Spleen (tissue), 11 donors: ENCODE data around the gene CST3. TPM values are rescaled to one million over a fixed set of nuclear protein-coding genes. Genes with fewer than 3 reads are reported as not detected.

Source experiments
- DNase-seq: peaks from one replicate; pipeline ENCODE4 v3.0.0-alpha.2; 2020
- H3K27ac ChIP-seq, 8 donors: fragments of 200-600 bp; sonication (generic) in 7 of 8; 1 replicate in 4 of 8; 2 replicates in 4 of 8; pipeline versions ENCODE4 v1.5.0 to v1.8.0; 2016 to 2021; ENCODE audit warnings: inconsistent platforms in 4 of 8, mild to moderate bottlenecking in 4 of 8, moderate library complexity in 1 of 8
- H3K27me3 ChIP-seq, 7 donors: fragments of 200-600 bp; sonication (generic) in 6 of 7; replicated peaks in 1 of 7; 1 replicate in 4 of 7; 2 replicates in 3 of 7; pipeline versions ENCODE4 v1.5.0 to v1.8.0; 2016 to 2021; ENCODE audit warnings: inconsistent platforms in 3 of 7, mild to moderate bottlenecking in 1 of 7
- H3K36me3 ChIP-seq, 6 donors: fragments of 200-600 bp; sonication (generic) in 5 of 6; 1 replicate in 4 of 6; 2 replicates in 2 of 6; pipeline versions ENCODE4 v1.5.0 to v1.8.0; 2016 to 2021; ENCODE audit warnings: inconsistent platforms in 2 of 6
- H3K4me1 ChIP-seq, 6 donors: fragments of 200-600 bp; sonication (generic) in 5 of 6; 1 replicate in 3 of 6; 2 replicates in 3 of 6; pipeline versions ENCODE4 v1.5.0 to v1.8.0; 2016 to 2021; ENCODE audit warnings: inconsistent platforms in 3 of 6
- H3K4me3 ChIP-seq, 8 donors: fragments of 200-600 bp; sonication (generic) in 7 of 8; 1 replicate in 4 of 8; 2 replicates in 4 of 8; pipeline versions ENCODE4 v1.5.0 to v1.8.0; 2016 to 2021; ENCODE audit warnings: inconsistent platforms in 4 of 8, mild to moderate bottlenecking in 4 of 8, moderate library complexity in 2 of 8
- H3K9me3 ChIP-seq, 8 donors: fragments of 200-600 bp; sonication (generic) in 7 of 8; 1 replicate in 4 of 8; 2 replicates in 4 of 8; pipeline versions ENCODE4 v1.5.0 to v1.8.0; 2016 to 2021; ENCODE audit warnings: inconsistent platforms in 4 of 8
- POLR2A ChIP-seq, 3 donors: fragments of 450-650 bp; IDR thresholded peaks; one replicate each; pipeline ENCODE4 v1.5.1; 2017; ENCODE audit warnings: antibody characterized with exemption in 3 of 3, mild to moderate bottlenecking in 1 of 3
- POLR2AphosphoS5 ChIP-seq, 3 donors: sonication (generic); formaldehyde crosslinking; IDR thresholded peaks; one replicate each; pipeline ENCODE4 v1.5.1; 2017; ENCODE audit warnings: antibody characterized with exemption in 3 of 3
- WGBS, 5 donors: extraction: QIAGEN DNeasy Blood & Tissue Kit in 3 of 5; methylation state at CpG; one replicate each; pipeline versions ENCODE4 v1.1.5 to v1.1.7; 2013 to 2018; 5-methylcytosine and 5-hydroxymethylcytosine counted together
- intact Hi-C: fragments of 100-400 bp; cut with DNase I; formaldehyde crosslinking; loops from one replicate; pipeline ENCODE4 v1.15.0; 2023; ENCODE audit warnings: low total_unique reads
- polyA plus RNA-seq, 3 donors: library from polyadenylated mRNA; stranded (reverse); fragments of 200-250 nt; gene quantifications; one replicate each; pipeline ENCODE4 v1.2.1, GENCODE V29; 2013
- total RNA-seq, 7 donors: library from RNA; depleted of rRNA in 3 of 7; stranded (reverse); fragments of >200 nt in 3 of 7; fragmentation: NEBNext Ultra II Directional in 4 of 7; extraction: Animal tissue kit (Norgen Biotek cat#: 25700) in 4 of 7; gene quantifications; one replicate each; pipeline versions ENCODE4 v1.1.0 to v1.2.1, GENCODE V29; 2016 to 2021
- TF ChIP-seq, protein P1 (sequence below), 11 experiments: fragments of 200-600 bp in 7 of 11; fragments of 450-650 bp in 4 of 11; sonication (generic) in 4 of 11; IDR thresholded peaks in 8 of 11; conservative IDR thresholded peaks in 3 of 11; 1 replicate in 7 of 11; 2 replicates in 4 of 11; pipeline versions ENCODE4 v1.4.0 to v1.8.0; 2016 to 2021; ENCODE audit warnings: antibody characterized with exemption in 11 of 11, inconsistent platforms in 4 of 11, mild to moderate bottlenecking in 1 of 11
- donor health status: healthy with polysubstance abuse.
- donor health status: DM: no; HTN: no; CAD: no; lungs with moderate emphysema.
- donor health status: DM: no; HTN: no; CAD: no.
- donor health status: Bipolar disorder and iron deficiency.
- donor health status: healthy.
- donor health status: DM: no; HTN: no; CAD: no.
- donor health status: DM: yes; HTN: yes; CAD: no.

CST3 gene
- total and polyA plus RNA-seq, 10 donors, result 199 to 1,082 (median 595) TPM

DNA sequence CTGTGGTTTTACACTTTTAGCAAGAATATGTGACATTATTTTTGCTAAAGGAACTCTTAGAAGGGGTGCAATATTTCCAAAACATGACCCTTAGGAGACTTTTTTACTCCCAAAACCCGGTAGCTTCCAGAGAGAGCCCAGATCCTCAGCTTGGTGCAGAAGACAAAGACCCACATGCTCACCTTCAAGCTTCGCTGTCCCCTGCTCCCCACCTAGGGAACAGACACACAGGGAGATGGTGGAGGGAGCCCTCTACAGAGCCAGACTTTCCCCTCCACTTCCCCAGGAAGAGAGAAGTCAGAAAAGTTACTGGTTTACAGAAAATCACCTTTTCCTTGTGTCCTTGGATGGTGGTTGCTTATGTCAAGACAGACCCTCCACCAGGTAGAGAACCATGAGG, 46.1 kb upstream of the CST3 start:
- TF ChIP-seq, protein P1, sequence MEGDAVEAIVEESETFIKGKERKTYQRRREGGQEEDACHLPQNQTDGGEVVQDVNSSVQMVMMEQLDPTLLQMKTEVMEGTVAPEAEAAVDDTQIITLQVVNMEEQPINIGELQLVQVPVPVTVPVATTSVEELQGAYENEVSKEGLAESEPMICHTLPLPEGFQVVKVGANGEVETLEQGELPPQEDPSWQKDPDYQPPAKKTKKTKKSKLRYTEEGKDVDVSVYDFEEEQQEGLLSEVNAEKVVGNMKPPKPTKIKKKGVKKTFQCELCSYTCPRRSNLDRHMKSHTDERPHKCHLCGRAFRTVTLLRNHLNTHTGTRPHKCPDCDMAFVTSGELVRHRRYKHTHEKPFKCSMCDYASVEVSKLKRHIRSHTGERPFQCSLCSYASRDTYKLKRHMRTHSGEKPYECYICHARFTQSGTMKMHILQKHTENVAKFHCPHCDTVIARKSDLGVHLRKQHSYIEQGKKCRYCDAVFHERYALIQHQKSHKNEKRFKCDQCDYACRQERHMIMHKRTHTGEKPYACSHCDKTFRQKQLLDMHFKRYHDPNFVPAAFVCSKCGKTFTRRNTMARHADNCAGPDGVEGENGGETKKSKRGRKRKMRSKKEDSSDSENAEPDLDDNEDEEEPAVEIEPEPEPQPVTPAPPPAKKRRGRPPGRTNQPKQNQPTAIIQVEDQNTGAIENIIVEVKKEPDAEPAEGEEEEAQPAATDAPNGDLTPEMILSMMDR (IDR thresholded peaks at IDR 0.05 in 8 of 11, conservative IDR thresholded peaks at IDR 0.05 in 3 of 11), result no peak
- TF ChIP-seq POLR2A (IDR thresholded peaks at IDR 0.05), result no peak
- TF ChIP-seq POLR2AphosphoS5 (IDR thresholded peaks at IDR 0.05), result no peak
- Histone ChIP-seq H3K4me1 (no peaks in the 10 kb centered on the region), H3K9me3 (no peaks in the 10 kb centered on the region), H3K4me3 (no peak overlapping the region), H3K27me3 (peaks cover 0 to 13% (median 0%) of the 10 kb centered on the region in 7 donors), H3K36me3 (no peaks in the 10 kb centered on the region), H3K27ac (no peak overlapping the region)
- intact Hi-C loops, result no loop called here
- DNase-seq, result no peak
- WGBS, 5 donors, result 79 to 98% (median 93%) methylated on average over 2 of the region's 2 CpGs

- Histone ChIP-seq H3K27me3 (peaks cover 0 to 13% (median 0%) of the 10 kb centered on the region in 7 donors), H3K4me3 (no peak overlapping the region), H3K4me1 (no peaks in the 10 kb centered on the region), H3K36me3 (no peaks in the 10 kb centered on the region), H3K9me3 (no peaks in the 10 kb centered on the region), H3K27ac (no peak overlapping the region)
- intact Hi-C loops, result no loop called here
- no peak for DNase-seq
- no peak for TF ChIP-seq POLR2A (IDR thresholded peaks at IDR 0.05)
- TF ChIP-seq, protein P1 (IDR thresholded peaks at IDR 0.05 in 8 of 11, conservative IDR thresholded peaks at IDR 0.05 in 3 of 11), result no peak
- TF ChIP-seq POLR2AphosphoS5 (IDR thresholded peaks at IDR 0.05), result no peak
- WGBS, 5 donors, result 80 to 95% (median 92%) methylated on average over 2 of the region's 2 CpGs
These were observed 45.5 kb upstream of the CST3 start for GRCh38 chr20:23683281-23683680.

DNA sequence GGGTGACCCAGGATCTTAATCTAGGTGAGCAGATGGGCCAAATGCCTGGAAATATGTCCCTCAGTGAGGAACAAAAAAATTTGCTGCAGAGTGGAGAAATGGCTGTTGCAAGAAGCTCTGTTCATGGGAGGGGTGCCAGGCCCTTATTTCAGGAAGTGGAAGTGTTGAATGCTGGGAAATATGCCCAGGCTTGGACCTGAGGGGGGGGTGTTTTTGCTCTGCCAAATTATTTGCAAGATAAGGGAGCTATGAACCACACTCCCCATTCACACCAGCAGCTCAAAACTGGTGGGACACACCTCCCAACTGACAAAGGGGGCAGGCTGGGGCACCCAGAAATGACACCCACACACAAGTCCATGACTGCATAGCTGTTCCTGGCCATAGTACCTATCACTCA, 42.4 kb upstream of the CST3 start:
- TF ChIP-seq POLR2AphosphoS5 (IDR thresholded peaks at IDR 0.05) (no peak), POLR2A (IDR thresholded peaks at IDR 0.05) (no peak)
- TF ChIP-seq, protein P1 (IDR thresholded peaks at IDR 0.05 in 8 of 11, conservative IDR thresholded peaks at IDR 0.05 in 3 of 11), result no peak
- no peak overlapping the region for H3K27ac ChIP-seq
- H3K27me3 ChIP-seq, result peaks cover 0 to 10% (median 0%) of the 10 kb centered on the region in 7 donors
- H3K36me3 ChIP-seq, result no peaks in the 10 kb centered on the region
- no peaks in the 10 kb centered on the region for H3K9me3 ChIP-seq
- no peak for DNase-seq
- no peak overlapping the region for H3K4me3 ChIP-seq
- intact Hi-C loops, result no loop called here
- no peaks in the 10 kb centered on the region for H3K4me1 ChIP-seq

- H3K27ac ChIP-seq, result no peak overlapping the region
- H3K4me3 ChIP-seq, result no peak overlapping the region
- intact Hi-C loops, result no loop called here
- no peaks in the 10 kb centered on the region for H3K9me3 ChIP-seq
- peaks cover 0 to 10% (median 0%) of the 10 kb centered on the region in 7 donors for H3K27me3 ChIP-seq
- H3K4me1 ChIP-seq, result no peaks in the 10 kb centered on the region
- DNase-seq, result no peak
- TF ChIP-seq, protein P1 (IDR thresholded peaks at IDR 0.05 in 8 of 11, conservative IDR thresholded peaks at IDR 0.05 in 3 of 11), result no peak
- no peak for TF ChIP-seq POLR2A (IDR thresholded peaks at IDR 0.05)
- no peak for TF ChIP-seq POLR2AphosphoS5 (IDR thresholded peaks at IDR 0.05)
- H3K36me3 ChIP-seq, result no peaks in the 10 kb centered on the region
- 88 to 95% (median 94%) methylated on average over 7 of the region's 7 CpGs for WGBS, 5 donors
These were observed 41.7 kb upstream of the CST3 start for GRCh38 chr20:23679133-23680092.
